Stimulated activated CD4-positive, alpha-beta T cell treated with anti-CD3 and anti-CD28 coated beads, Interleukin-2, amount 100 ng/mL, for 48 hours (primary cell): ENCODE data around the gene ZNF343.
"Not testable (repeated sequence)": the region's sequence is repeated elsewhere in the genome, so short reads cannot be mapped to it uniquely, and the experiment has no call there.

Experiments used
- DNase-seq, 2 donors: peaks; one replicate each; pipeline ENCODE4 v3.0.0-alpha.2; 2020

Gene ZNF343

GRCh38 chr20:2521369-2522305, 12.9 kb upstream of the ZNF343 start:
- DNase-seq: peak; percentile 53 to 56

GRCh38 chr20:2520617-2521016, 11.9 kb upstream of the ZNF343 start:
- DNase-seq: no peak

GRCh38 chr20:2519115-2519809, 10.5 kb upstream of the ZNF343 start:
- no peak for DNase-seq

GRCh38 chr20:2518558-2518957, 9.8 kb upstream of the ZNF343 start:
- no peak for DNase-seq

GRCh38 chr20:2518096-2518495, 9.4 kb upstream of the ZNF343 start:
- DNase-seq: no peak

GRCh38 chr20:2516399-2516798, 7.7 kb upstream of the ZNF343 start:
- DNase-seq: no peak

- no peak for DNase-seq
These were observed 6.5 kb upstream of the ZNF343 start for GRCh38 chr20:2515203-2515602.

- DNase-seq: no peak
These were observed 1.1 kb upstream of the ZNF343 start for GRCh38 chr20:2509794-2510193.

GRCh38 chr20:2509468-2509781, 710 bp upstream of the ZNF343 start:
- DNase-seq: no peak

GRCh38 chr20:2507875-2508630, 662 bp downstream of the ZNF343 start:
- DNase-seq: no peak

- no peak for DNase-seq
These were observed 1.3 kb downstream of the ZNF343 start for GRCh38 chr20:2507464-2507863.

- not testable (repeated sequence) for DNase-seq
These were observed 2.3 kb downstream of the ZNF343 start for GRCh38 chr20:2506426-2506825.

- DNase-seq: not testable (repeated sequence)
These were observed 3.9 kb downstream of the ZNF343 start for GRCh38 chr20:2504803-2505202.

GRCh38 chr20:2502808-2503384, 5.8 kb downstream of the ZNF343 start:
- DNase-seq: not testable (repeated sequence)

GRCh38 chr20:2485661-2486060, 23.1 kb downstream of the ZNF343 start:
- no peak for DNase-seq

GRCh38 chr20:2485080-2485479, 23.6 kb downstream of the ZNF343 start:
- no peak for DNase-seq

GRCh38 chr20:2483504-2483903, 25.2 kb downstream of the ZNF343 start:
- no peak for DNase-seq

- DNase-seq: no peak
These were observed 28.3 kb downstream of the ZNF343 start for GRCh38 chr20:2480381-2480780.

- DNase-seq: no peak
These were observed 31.7 kb downstream of the ZNF343 start for GRCh38 chr20:2476742-2477615.

- no peak for DNase-seq
These were observed 32.6 kb downstream of the ZNF343 start for GRCh38 chr20:2475850-2476741.

- DNase-seq: no peak
These were observed 35.2 kb downstream of the ZNF343 start for GRCh38 chr20:2473516-2473915.
